HepG2 (cell line): ENCODE measurements around the gene SCAND1. TPM values are rescaled to one million over a fixed set of nuclear protein-coding genes. Genes with fewer than 3 reads are reported as not detected.

Experiments used
- ATAC-seq: fragments of 200-7000 bp; cut with Tn5 transposase; 3 replicates; pipeline ENCODE4 v1.9.1; 2020; ENCODE audit warnings: mild to moderate bottlenecking, moderate library complexity
- BruUV-seq: library from RNA; stranded (reverse); fragments of 400-500 nt; replicated peaks from 2 replicates; lab custom pipeline; 2021; lab: Mats Ljungman, UMichigan
- CTCF ChIA-PET: fragments of 300-600 bp; formaldehyde crosslinking; extraction: SDS; loops from one replicate; lab custom pipeline; 2021; ENCODE audit warnings: low total read pairs, inconsistent platforms, low intra/inter-chr PET ratio; lab: Yijun Ruan, JAX
- POLR2A ChIA-PET: fragments of 350-600 bp; sonication (Branson Sonifier 250); formaldehyde crosslinking; loops from one replicate; lab custom pipeline; 2020; ENCODE audit warnings: antibody characterized with exemption, inconsistent platforms; lab: Yijun Ruan, JAX
- DNase-seq: peaks from one replicate; pipeline ENCODE4 v3.0.0-alpha.2; 2015; ENCODE audit warnings: low spot score
- FAIRE-seq: peaks from 3 replicates; lab custom pipeline; 2011; peaks lifted over from hg19 to GRCh38; lab: Jason Lieb, UNC
- H2AFZ ChIP-seq: one replicate; pipeline ENCODE4 v1.6.1; 2011; ENCODE audit warnings: low read length, inconsistent platforms
- H3K27ac ChIP-seq: fragments of 300-600 bp; 3 replicates; pipeline ENCODE4 v1.8.0; 2011; ENCODE audit warnings: mixed run types, mild to moderate bottlenecking, mixed read lengths, low read length, inconsistent platforms; ENCODE audit not compliant: insufficient read depth; ENCODE audit errors: extremely low read length
- H3K27me3 ChIP-seq, 2 experiments: fragments of 200-600 bp in 1 of 2; 2 replicates in 1 of 2; 3 replicates in 1 of 2; pipeline versions ENCODE4 v1.6.0 to v1.8.0; 2011; ENCODE audit warnings: low read length in 2 of 2, mild to moderate bottlenecking in 2 of 2, moderate library complexity in 2 of 2, inconsistent platforms in 1 of 2; ENCODE audit not compliant: insufficient read depth in 2 of 2, control insufficient read depth in 1 of 2
- H3K36me3 ChIP-seq, 2 experiments: fragments of 200-600 bp in 1 of 2; replicated peaks in 1 of 2; 2 replicates in 1 of 2; 3 replicates in 1 of 2; pipeline versions ENCODE4 v1.5.1 to v1.8.0; 2011; ENCODE audit warnings: low read length in 2 of 2, inconsistent platforms in 1 of 2; ENCODE audit not compliant: insufficient read depth in 2 of 2, control insufficient read depth in 1 of 2
- H3K4me1 ChIP-seq: 2 replicates; pipeline ENCODE4 v1.5.1; 2012; ENCODE audit warnings: low read length, inconsistent platforms; ENCODE audit not compliant: insufficient read depth
- H3K4me2 ChIP-seq: 2 replicates; pipeline ENCODE4 v1.6.0; 2011; ENCODE audit warnings: low read depth, low read length, inconsistent platforms
- H3K4me3 ChIP-seq, 3 experiments: fragments of 200-600 bp in 1 of 3; sonication (generic), shearing (Covaris generic) in 1 of 3; replicated peaks in 1 of 3; 2 replicates each; pipeline ENCODE4 v1.5.1; 2011 to 2016; ENCODE audit warnings: low read length in 3 of 3, inconsistent platforms in 2 of 3, low read depth in 2 of 3, mild to moderate bottlenecking in 2 of 3, control low read depth in 1 of 3, mixed read lengths in 1 of 3; ENCODE audit not compliant: insufficient read depth in 1 of 3
- H3K79me2 ChIP-seq: one replicate; pipeline ENCODE4 v1.6.1; 2011; ENCODE audit warnings: low read length, inconsistent platforms; ENCODE audit not compliant: insufficient read depth
- H3K9ac ChIP-seq: 2 replicates; pipeline ENCODE4 v1.6.0; 2011; ENCODE audit warnings: mild to moderate bottlenecking, low read depth, low read length, inconsistent platforms; ENCODE audit not compliant: insufficient read depth
- H3K9me3 ChIP-seq: 2 replicates; pipeline ENCODE4 v1.5.1; 2012; ENCODE audit warnings: mild to moderate bottlenecking, low read length
- H4K20me1 ChIP-seq: 2 replicates; pipeline ENCODE4 v1.6.0; 2011; ENCODE audit warnings: inconsistent platforms, mild to moderate bottlenecking, low read length, moderate library complexity; ENCODE audit not compliant: insufficient read depth
- EZH2 ChIP-seq: conservative IDR thresholded peaks from 2 replicates; pipeline ENCODE4 v1.6.1; 2012; ENCODE audit warnings: mild to moderate bottlenecking, low read depth, low read length, moderate library complexity
- KLF16 ChIP-seq, 2 experiments: sonication (generic) in 1 of 2; formaldehyde crosslinking in 1 of 2; IDR thresholded peaks; 2 replicates each; pipeline versions ENCODE4 v1.6.1 to v1.8.0; 2016 to 2023; ENCODE audit warnings: missing genetic modification reagents in 2 of 2, missing compliant biosample characterization in 1 of 2
- NFIB ChIP-seq: sonication (generic); formaldehyde crosslinking; IDR thresholded peaks from 2 replicates; pipeline ENCODE4 v1.9.0; 2021; ENCODE audit warnings: missing genetic modification reagents, mild to moderate bottlenecking, borderline replicate concordance
- RFX5 ChIP-seq: IDR thresholded peaks from 2 replicates; pipeline ENCODE4 v1.6.1; 2011; ENCODE audit warnings: low read depth, low read length, improper control_type of control experiment
- RFXANK ChIP-seq: IDR thresholded peaks from 2 replicates; pipeline ENCODE4 v1.6.1; 2016
- SKIL ChIP-seq: sonication (generic); formaldehyde crosslinking; IDR thresholded peaks from 2 replicates; pipeline ENCODE4 v1.8.0; 2022; ENCODE audit warnings: missing genetic modification reagents, mild to moderate bottlenecking, moderate library complexity, borderline replicate concordance
- TAF15 ChIP-seq: fragments of 200-400 bp; formaldehyde crosslinking; IDR thresholded peaks from one replicate; pipeline ENCODE4 v1.6.1; 2018; ENCODE audit warnings: mild to moderate bottlenecking, low read depth, low read length; ENCODE audit not compliant: poor library complexity, severe bottlenecking
- ZNF761 ChIP-seq: sonication (generic); formaldehyde crosslinking; conservative IDR thresholded peaks from 2 replicates; pipeline ENCODE4 v1.4.0; 2020; ENCODE audit warnings: mild to moderate bottlenecking, missing genetic modification reagents
- WGBS: methylation state at CpG from one replicate; pipeline ENCODE4 v1.1.6; 2017; ENCODE audit warnings: low lambda C conversion rate; 5-methylcytosine and 5-hydroxymethylcytosine counted together
- in situ Hi-C: cut with HindIII; loops from 2 replicates; pipeline ENCODE4 v1.10.0; 2017; ENCODE audit warnings: low pct_unique_long_range_greater_than_20kb; ENCODE audit not compliant: extremely low pct_ligation_motif_present
- intact Hi-C: fragments of 100-400 bp; cut with micrococcal nuclease; formaldehyde crosslinking; loops from one replicate; pipeline ENCODE4 v1.10.0; 2022; ENCODE audit not compliant: unreplicated experiment
- polyA plus RNA-seq, 8 experiments: library from polyadenylated mRNA; depleted of rRNA in 3 of 8; stranded (reverse) in 7 of 8; unstranded in 1 of 8; fragments of >200 nt; fragmentation: Illumina TruSeq in 4 of 8; extraction: Trizol in 4 of 8; gene quantifications; 2 replicates each; pipeline versions ENCODE4 v1.2.1 to v1.2.3, GENCODE V29; 2011 to 2016; ENCODE audit warnings: low read depth in 4 of 8, missing spikeins in 1 of 8, mixed read lengths in 1 of 8; ENCODE audit not compliant: insufficient read depth in 1 of 8
- total RNA-seq, 5 experiments: library from RNA; depleted of rRNA; stranded (reverse); fragments of >200 nt; fragmentation: Illumina TruSeq; extraction: Trizol; gene quantifications; 2 replicates each; pipeline ENCODE4 v1.2.3, GENCODE V29; 2016; ENCODE audit warnings: low read depth in 1 of 5

Gene SCAND1
- total and polyA plus RNA-seq, 2 of the 13 experiments (the other 11 are each of a cell fraction or from before 2014, with no cell fraction given): 19.3 to 109 TPM

GRCh38 chr20:35974256-35974655, 20.0 kb upstream of the SCAND1 start:
- H3K79me2 ChIP-seq: no peaks in the 10 kb centered on the region
- H3K36me3 ChIP-seq: no peaks in the 10 kb centered on the region
- ATAC-seq (peak; percentile 29; the same call in 2 of the 3 replicates), DNase-seq (no peak), FAIRE-seq (no peak)
- no peak overlapping the region for H3K9ac ChIP-seq
- H3K9me3 ChIP-seq: peaks cover 6% of the 10 kb centered on the region; the same call in 1 of the 2 replicates
- peaks cover 2 to 24% of the 10 kb centered on the region in 2 experiments; a peak in 2 of 5 replicates for H3K27me3 ChIP-seq
- H2AFZ ChIP-seq: no peak overlapping the region
- H3K4me1 ChIP-seq: no peaks in the 10 kb centered on the region
- CTCF ChIA-PET: no interaction called here
- intact Hi-C loops (no loop called here), in situ Hi-C loops (no loop called here)
- TF ChIP-seq ZNF761 (CRISPR knock-in tag) (no peak), RFXANK (CRISPR knock-in tag) (0 out of 2 replicates have a peak, but pooled peaks have one; percentile 58), TAF15 (no peak), EZH2 (no peak), SKIL (CRISPR knock-in tag) (no peak), NFIB (CRISPR knock-in tag) (peak; percentile 14; the same call in 1 of the 2 replicates), KLF16 (CRISPR knock-in tag; IDR thresholded peaks at IDR 0.05) (no peak), RFX5 (peak; percentile 96)
- WGBS: 24% methylated on average over 4 of the region's 4 CpGs
- no peak overlapping the region for H3K4me3 ChIP-seq
- POLR2A ChIA-PET: no interaction called here
- H3K27ac ChIP-seq: no peak overlapping the region
- H4K20me1 ChIP-seq: no peaks in the 10 kb centered on the region
- BruUV-seq: no TSS peak
- H3K4me2 ChIP-seq: no peak overlapping the region
